GM19099 (cell line): ENCODE data around the gene PPP1R10.

Source experiments
- POLR2A ChIP-seq: IDR thresholded peaks from 3 replicates; pipeline ENCODE4 v1.6.1; 2011; ENCODE audit warnings: low read depth; ENCODE audit not compliant: insufficient read length; ENCODE audit errors: extremely low read depth

PPP1R10 gene

GRCh38 chr6:30611150-30611855 lies 5.7 kb downstream of the PPP1R10 start:
- no peak for TF ChIP-seq POLR2A

DNA sequence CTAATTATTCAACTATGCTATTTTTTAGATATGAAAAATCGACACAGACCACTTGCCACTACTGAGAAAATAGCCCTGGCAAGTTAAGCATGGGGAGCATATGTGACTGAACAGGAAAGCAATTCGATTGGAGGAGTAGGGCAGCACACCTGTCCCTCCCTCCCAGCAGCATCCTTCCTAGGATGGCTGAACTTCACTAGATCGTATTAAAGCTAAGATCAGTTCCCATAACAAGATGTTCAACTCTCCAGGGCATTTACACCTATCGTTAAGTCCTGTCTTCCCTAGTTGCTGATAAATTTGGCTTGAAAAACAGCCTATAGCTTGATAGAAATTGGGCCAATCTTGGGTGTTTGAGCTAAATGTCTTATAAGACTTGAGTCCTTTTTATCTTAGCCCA lies 7.0 kb downstream of the PPP1R10 start:
- peak; percentile 20 for TF ChIP-seq POLR2A

DNA sequence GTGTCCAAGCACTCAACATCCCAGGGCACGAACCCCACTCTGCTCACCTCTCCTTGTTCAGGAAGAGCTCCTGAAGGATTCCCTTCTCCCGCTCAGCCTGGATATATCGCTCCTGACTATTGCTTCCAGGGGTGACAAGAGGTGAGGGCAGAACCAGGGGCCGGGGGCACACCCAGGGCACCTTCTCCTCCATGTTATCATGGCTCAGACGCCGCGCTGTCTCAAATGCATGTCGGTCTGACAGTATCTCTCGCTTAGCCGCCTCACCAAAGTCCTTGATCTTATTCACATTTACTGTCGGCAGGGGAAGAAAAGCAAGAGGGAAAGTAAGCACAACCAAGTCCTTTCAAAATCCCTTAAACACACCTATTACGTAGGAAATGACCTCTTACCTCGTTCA lies 13.1 kb downstream of the PPP1R10 start:
- TF ChIP-seq POLR2A: no peak

DNA sequence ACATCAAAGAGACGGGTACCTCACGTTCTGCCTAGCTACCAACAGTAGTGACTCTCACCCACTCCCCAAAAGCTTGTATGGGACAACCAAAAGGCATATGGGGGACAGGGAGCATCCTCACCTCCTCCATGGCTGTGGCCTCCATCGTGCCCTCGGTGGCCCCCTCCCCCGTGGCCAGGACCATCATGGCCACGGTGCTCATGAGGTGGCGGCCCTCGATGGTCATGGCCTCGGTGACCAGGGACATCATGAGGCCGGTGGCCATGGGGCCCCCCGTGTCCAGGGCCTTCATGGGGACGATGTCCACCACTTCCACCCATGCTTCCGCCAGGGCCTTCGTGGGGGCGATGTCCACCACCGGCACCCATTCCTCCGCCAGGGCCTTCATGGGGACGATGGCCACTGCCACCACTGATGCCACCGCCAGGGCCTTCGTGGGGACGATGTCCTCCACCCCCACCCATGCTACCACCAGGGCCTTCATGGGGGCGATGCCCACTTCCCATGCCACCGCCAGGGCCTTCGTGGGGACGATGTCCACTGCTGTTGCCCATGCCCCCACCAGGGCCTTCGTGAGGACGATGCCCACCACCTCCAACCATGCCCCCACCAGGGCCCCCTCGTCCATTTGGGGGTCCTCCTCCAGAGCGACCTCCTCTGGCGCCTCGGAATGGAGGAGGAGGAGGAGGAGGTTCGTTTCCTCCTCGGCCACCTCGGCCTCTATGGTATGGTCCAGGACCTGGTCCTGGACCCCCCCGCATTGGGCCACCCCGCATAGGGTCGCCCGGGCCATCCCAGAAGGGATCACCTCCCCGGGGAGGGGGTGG lies 15.0 kb downstream of the PPP1R10 start:
- TF ChIP-seq POLR2A: no peak

GRCh38 chr6:30601436-30601814 lies 15.6 kb downstream of the PPP1R10 start:
- no peak for TF ChIP-seq POLR2A

GRCh38 chr6:30600451-30600961 lies 16.5 kb downstream of the PPP1R10 start:
- peak; percentile 20 for TF ChIP-seq POLR2A

DNA sequence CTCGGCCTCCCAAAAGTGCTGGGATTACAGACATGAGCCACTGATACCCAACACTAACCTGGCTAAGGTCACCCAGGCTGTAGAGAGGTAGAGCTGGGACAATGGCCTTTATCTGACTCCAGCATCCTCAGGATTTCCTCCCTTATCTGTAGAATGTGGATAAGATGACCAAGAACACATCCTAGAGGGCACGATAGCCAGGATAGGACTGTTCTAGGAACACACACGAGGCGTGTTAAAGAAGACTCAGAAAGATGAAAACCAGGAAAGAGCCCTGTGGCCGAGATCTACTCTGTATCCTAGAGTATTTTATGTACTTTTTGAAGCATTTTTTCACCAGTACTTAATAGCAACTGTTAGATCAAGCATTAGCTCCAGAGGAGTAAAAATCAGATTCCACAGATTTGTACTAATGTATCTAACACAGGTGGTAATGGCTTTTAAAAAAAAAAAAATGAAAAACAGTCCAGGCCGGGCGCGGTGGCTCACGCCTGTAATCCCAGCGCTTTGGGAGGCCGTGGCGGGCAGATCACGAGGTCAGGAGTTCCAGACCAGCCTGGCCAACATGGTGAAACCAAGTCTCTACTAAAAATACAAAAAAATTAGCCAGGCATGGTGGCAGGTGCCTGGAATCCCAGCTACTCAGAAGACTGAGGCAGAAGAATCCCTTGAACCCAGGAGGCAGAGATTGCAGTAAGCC lies 17.3 kb downstream of the PPP1R10 start:
- no peak for TF ChIP-seq POLR2A

DNA sequence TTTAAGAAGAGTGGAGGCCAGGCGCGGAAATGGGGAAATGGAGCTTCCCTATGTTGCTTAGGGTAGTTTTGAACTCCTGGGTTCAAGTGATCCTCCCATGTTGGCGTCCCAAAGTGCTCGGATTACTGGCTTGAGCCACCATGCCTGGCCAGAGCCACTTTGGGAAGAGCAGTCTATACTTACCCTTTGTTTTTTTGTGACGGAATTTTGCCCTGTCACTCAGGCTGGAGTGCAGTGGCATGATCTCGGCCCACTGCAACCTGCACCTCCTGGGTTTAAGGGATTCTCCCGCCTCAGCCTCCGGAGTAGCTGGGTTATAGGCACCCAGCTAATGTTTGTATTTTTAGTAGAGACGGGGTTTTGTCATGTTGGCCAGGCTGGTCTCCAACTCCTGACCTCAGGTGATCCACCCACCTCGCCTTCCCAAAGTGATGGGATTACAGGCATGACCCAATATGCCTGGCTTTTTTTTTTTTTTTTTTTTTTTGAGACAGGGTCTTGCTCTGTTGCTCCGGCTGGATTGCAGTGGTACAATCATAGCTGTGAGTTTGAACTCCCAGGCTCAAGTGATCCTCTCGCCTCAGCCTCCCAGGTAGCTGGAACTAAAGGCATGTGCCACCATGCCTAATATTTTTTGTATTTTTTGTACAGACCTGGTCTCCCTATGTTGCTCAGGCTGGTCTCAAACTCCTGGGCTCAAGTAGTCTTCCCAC lies 18.0 kb downstream of the PPP1R10 start:
- TF ChIP-seq POLR2A: no peak

GRCh38 chr6:30597315-30598144 lies 19.5 kb downstream of the PPP1R10 start:
- TF ChIP-seq POLR2A: peak; percentile 30

- no peak for TF ChIP-seq POLR2A
Measured at GRCh38 chr6:30592287-30592686, 24.8 kb downstream of the PPP1R10 start.

DNA sequence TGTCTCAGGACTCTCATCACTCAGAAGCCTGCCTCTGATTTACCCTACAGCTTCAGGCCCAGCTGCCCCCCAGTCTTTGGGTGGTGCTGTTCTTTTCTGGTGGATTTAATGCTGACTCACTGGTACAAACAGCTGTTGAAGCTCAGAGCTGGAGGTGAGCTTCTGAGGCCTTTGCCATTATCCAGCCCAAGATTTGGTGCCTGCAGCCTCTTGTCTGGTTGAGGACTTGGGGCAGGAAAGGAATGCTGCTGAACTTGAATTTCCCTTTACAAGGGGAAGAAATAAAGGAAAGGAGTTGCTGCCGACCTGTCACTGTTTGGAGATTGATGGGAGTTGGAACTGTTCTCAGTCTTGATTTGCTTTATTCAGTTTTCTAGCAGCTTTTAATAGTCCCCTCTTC lies 26.0 kb downstream of the PPP1R10 start:
- TF ChIP-seq POLR2A: no peak

- no peak for TF ChIP-seq POLR2A
Measured at GRCh38 chr6:30590509-30590908, 26.5 kb downstream of the PPP1R10 start.

- no peak for TF ChIP-seq POLR2A
Measured at GRCh38 chr6:30589754-30590358, 27.2 kb downstream of the PPP1R10 start.

DNA sequence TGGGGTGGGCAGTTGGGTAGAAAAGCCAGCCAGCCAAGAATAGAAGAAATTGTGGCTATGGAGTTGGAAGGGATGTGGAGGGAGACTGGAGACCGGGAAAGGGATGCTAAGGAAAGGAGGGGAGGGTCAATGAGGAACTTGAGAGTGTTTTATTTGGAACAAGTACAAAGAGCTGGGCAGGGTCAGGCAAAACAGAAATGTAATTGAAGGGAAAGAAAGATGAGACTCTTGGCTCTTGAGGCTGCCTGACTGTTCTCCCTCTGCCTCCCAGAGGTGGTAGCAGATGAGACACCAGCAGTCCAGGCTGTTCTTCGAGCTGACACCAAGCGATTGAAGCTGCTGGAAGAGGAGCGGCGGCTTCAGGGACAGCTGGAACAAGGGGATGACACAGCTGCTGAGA lies 33.1 kb downstream of the PPP1R10 start:
- TF ChIP-seq POLR2A: no peak
